GM06990 (cell line): ENCODE results near the gene MSANTD2.

Source experiments
- DNase-seq: peaks from one replicate; pipeline ENCODE4 v3.0.0-alpha.2; 2011; ENCODE audit not compliant: insufficient read length; ENCODE audit errors: extremely low read depth
- H3K27me3 ChIP-seq: replicated peaks from 2 replicates; pipeline ENCODE4 v1.6.0; 2011; ENCODE audit warnings: low read length; ENCODE audit not compliant: control insufficient read depth, insufficient read depth
- H3K36me3 ChIP-seq: 2 replicates; pipeline ENCODE4 v1.5.1; 2011; ENCODE audit warnings: low read length; ENCODE audit not compliant: control insufficient read depth, insufficient read depth
- H3K4me3 ChIP-seq: replicated peaks from 2 replicates; pipeline ENCODE4 v1.5.1; 2011; ENCODE audit warnings: low read depth, mild to moderate bottlenecking, control low read depth, low read length
- TF ChIP-seq, protein P1 (sequence below): IDR thresholded peaks from 2 replicates; pipeline ENCODE4 v1.5.1; 2011; ENCODE audit warnings: low read length, control low read depth, mild to moderate bottlenecking, inconsistent platforms; ENCODE audit not compliant: insufficient read depth, poor library complexity, severe bottlenecking

The MSANTD2 gene

DNA sequence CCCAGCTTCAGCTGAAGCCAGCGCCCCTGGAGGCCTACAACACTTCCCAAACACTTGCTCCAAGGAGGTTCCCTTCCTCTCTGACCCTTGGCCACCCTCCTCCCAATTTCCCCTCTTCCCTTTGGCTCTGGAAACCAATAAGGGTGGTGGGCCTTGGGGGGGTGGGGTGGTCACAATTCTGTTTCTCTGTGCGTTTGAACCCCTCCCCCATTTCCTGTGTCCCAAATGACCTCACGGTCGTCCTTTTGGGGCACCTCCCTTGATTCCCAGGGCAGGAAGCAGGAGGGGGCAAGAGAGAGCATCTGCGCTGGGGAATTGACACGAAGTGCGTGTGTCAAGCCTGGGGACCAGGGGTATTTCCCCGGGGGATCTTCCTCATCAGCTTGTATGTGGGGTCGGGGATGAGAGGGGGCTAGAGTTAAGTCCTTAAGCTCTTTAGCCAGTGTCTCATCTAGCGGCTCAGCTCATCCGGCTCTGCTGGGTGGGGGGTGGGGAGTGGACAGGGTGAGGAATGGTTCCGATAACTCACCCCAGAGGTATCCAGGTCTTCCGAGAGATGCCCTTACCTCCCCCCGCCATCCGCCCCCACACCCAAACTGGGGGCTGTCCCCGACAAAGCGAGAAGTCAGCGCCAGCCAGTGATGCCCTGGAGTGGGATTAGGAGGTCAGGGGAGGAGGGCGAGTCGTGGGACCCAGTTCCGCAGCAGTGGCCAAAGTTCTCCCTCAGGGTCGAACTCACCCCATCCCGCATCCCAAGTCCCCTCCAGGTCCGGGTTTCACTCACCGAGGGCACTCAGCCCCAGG, 38.7 kb downstream of the MSANTD2 start:
- peaks cover 1% of the 10 kb centered on the region; the same call in 1 of the 2 replicates for H3K36me3 ChIP-seq
- H3K27me3 ChIP-seq, result no peaks in the 10 kb centered on the region
- TF ChIP-seq, protein P1, sequence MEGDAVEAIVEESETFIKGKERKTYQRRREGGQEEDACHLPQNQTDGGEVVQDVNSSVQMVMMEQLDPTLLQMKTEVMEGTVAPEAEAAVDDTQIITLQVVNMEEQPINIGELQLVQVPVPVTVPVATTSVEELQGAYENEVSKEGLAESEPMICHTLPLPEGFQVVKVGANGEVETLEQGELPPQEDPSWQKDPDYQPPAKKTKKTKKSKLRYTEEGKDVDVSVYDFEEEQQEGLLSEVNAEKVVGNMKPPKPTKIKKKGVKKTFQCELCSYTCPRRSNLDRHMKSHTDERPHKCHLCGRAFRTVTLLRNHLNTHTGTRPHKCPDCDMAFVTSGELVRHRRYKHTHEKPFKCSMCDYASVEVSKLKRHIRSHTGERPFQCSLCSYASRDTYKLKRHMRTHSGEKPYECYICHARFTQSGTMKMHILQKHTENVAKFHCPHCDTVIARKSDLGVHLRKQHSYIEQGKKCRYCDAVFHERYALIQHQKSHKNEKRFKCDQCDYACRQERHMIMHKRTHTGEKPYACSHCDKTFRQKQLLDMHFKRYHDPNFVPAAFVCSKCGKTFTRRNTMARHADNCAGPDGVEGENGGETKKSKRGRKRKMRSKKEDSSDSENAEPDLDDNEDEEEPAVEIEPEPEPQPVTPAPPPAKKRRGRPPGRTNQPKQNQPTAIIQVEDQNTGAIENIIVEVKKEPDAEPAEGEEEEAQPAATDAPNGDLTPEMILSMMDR, result no peak
- peak overlapping the region; percentile 78 for H3K4me3 ChIP-seq
- peak; percentile 33 for DNase-seq

GRCh38 chr11:124760806-124761205, 39.4 kb downstream of the MSANTD2 start:
- Histone ChIP-seq H3K4me3 (peak overlapping the region; percentile 78), H3K36me3 (peaks cover 3% of the 10 kb centered on the region; the same call in 1 of the 2 replicates), H3K27me3 (no peaks in the 10 kb centered on the region)
- no peak for DNase-seq
- TF ChIP-seq, protein P1, result no peak

DNA sequence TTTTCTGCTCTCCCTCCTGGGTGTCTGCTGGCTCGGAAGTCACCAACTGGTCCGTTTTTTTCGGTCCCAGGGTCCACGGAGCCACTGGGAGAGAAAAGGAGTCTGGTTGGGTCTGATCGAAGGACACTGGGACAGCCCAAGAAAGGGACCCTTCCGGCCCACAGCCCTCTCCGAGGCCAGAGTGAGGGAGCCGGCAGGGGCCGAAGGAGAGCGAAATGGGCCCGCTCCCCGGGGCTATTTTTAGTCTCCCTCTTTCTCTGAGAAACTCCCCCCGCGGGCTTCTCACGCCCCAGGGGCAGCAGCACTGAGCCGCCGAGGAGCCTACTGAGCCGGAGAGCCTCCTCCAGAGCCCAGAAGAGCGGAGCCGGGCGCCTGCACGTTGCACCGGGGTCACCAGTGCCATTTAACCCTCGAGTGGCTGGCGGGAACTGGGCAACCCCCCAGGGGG, 40.0 kb downstream of the MSANTD2 start:
- TF ChIP-seq, protein P1, result no peak
- DNase-seq, result peak; percentile 46
- Histone ChIP-seq H3K27me3 (no peaks in the 10 kb centered on the region), H3K4me3 (peak overlapping the region; percentile 78), H3K36me3 (peaks cover 3% of the 10 kb centered on the region; the same call in 1 of the 2 replicates)

GRCh38 chr11:124759266-124760204, 40.7 kb downstream of the MSANTD2 start:
- Histone ChIP-seq H3K4me3 (peak overlapping the region; percentile 78), H3K27me3 (no peaks in the 10 kb centered on the region), H3K36me3 (peaks cover 2% of the 10 kb centered on the region; the same call in 1 of the 2 replicates)
- DNase-seq, result no peak
- TF ChIP-seq, protein P1, result no peak

DNA sequence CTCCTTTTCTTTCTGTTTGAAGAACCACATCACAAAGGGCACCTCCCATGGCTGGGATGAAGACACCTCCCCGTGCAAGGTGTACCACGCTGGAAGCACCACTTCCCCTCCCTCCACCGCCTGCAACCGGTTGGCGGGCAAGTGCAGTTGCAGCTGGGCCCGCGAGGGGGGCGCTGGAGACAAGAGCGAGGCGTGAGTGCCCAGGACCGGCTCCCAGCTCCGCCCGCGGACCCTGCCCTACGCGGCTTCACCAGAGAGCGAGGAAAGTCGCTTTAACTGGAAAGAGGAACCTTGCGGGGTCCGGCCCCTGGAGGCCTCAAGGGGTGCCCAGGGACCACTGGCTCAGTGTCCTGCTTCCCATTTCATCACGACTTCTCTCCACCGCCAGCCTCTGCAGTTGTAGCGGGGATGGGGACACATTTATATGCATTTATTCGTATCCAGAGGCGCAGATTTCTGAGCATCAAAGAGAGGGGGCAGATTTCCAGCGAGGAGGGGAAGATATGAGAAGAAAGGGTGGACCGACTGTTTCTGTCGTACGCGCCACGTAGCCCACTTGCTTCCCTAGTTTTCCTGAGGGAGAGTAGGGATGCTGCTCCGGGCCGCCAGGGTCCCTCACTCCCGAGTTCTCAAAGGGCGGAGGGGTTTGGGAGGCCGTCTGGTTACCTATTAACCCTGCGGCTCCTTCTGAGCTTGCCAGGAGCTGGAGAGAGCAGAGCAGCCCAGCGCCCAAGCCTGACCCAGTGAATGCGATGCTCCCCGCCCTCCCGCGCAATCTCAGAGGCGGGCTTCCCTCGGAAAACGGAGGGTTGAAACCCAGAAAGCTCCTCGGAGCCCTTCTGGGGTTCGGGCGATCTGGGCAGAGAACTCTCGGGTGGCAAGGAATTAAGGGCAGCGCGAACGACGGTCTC, 41.6 kb downstream of the MSANTD2 start:
- H3K27me3 ChIP-seq, result no peaks in the 10 kb centered on the region
- H3K4me3 ChIP-seq, result peak overlapping the region; percentile 78
- peak; percentile 74 for DNase-seq
- TF ChIP-seq, protein P1, result peak; percentile 84
- H3K36me3 ChIP-seq, result peaks cover 3% of the 10 kb centered on the region; the same call in 1 of the 2 replicates
